GM19035 (cell line): ENCODE measurements around the gene PXDC1.
A peak's percentile ranks its signal among the peaks of the same experiment; 100 is the strongest.

ENCODE experiments used
- ATAC-seq: cut with Tn5 transposase; IDR thresholded peaks from one replicate; pipeline ENCODE4 v1.9.1; 2021; ENCODE audit not compliant: unreplicated experiment

Gene PXDC1, protein sequence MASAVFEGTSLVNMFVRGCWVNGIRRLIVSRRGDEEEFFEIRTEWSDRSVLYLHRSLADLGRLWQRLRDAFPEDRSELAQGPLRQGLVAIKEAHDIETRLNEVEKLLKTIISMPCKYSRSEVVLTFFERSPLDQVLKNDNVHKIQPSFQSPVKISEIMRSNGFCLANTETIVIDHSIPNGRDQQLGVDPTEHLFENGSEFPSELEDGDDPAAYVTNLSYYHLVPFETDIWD

DNA sequence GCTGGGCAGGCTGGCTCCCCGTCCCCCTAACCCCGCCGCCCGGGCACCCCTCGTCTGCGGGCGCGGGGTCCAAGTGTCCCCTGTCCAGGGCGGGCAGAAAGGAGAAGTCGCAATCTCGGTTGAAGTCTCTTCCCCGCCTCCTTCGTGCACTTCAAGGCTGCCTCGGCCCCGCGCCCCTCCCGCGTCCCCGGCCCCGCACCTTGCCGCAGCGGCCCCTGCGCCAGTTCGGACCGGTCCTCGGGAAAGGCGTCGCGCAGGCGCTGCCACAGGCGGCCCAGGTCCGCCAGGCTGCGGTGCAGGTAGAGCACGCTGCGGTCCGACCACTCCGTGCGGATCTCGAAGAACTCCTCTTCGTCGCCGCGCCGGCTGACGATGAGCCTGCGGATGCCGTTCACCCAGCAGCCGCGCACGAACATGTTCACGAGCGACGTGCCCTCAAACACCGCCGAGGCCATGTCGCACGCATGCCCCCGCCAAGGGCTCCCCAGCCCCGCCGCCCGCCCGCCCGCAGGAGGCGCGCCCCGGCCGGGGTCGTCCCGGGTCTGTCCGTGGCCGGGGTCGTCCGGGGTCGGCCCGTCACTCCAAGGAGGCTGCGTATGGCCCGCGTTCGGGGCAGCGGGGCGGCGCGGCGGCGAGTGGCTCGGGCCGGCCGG is at the start of gene PXDC1:
PXDC1 (minus strand) TSS at position 637 of the 653 bp plus-strand sequence; CDS start at position 455, 182 bp downstream.
- ATAC-seq, result peak; percentile 22

DNA sequence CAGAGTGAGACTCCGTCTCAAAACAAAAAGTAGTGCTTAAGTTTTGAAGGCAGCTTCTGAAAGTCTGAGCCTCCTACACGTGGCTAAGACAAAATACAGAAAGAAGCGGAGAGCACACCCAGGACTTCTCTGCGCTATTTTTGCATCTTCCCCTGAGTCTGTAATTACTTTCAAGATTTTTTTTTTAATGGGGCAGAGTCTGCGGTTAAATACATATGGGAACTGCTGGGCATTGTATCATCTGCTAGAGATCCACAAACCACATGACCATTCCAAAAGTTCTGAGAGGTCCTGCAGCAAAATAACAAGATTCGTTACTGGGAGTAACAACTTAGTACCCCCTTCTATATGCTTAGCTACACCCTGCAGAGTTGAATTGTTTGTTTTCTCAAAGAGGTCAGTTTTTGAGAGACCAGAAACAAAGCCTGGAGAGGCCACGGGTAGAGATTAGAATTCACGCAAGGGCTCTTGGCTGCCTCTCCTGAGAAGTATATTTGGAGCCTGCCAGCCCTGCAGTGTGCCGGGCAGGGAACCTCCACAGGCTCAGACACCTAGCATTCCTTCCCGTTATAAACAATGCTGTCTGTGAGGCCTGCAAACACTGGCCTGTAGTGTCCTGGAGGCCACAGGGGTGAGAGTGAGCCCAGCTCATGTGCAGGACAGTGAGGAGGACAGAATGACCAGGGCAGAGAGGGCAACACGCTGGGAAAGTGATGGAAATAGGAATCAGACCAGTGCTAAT is 49.5 kb upstream of the PXDC1 start:
- no peak for ATAC-seq

DNA sequence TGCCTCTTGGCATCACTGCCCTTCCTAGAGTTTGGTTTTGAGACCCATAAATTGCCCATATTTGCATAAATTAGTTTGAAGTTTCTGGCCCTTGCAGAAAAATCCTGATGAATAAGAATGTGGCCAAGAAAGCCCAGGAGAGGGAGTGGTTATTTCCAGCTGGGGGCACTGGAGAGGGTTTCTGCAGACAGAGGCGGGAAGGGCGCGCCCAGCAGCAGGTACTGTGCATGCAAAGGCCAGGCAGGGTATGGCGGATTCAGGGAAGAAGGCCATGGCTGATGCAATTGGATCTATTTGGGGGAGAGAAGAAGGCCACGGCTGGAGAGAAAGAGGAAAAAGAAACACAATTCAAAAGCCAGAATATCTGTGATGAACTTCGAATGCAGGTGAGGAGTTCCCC is 48.2 kb upstream of the PXDC1 start:
- ATAC-seq, result no peak

DNA sequence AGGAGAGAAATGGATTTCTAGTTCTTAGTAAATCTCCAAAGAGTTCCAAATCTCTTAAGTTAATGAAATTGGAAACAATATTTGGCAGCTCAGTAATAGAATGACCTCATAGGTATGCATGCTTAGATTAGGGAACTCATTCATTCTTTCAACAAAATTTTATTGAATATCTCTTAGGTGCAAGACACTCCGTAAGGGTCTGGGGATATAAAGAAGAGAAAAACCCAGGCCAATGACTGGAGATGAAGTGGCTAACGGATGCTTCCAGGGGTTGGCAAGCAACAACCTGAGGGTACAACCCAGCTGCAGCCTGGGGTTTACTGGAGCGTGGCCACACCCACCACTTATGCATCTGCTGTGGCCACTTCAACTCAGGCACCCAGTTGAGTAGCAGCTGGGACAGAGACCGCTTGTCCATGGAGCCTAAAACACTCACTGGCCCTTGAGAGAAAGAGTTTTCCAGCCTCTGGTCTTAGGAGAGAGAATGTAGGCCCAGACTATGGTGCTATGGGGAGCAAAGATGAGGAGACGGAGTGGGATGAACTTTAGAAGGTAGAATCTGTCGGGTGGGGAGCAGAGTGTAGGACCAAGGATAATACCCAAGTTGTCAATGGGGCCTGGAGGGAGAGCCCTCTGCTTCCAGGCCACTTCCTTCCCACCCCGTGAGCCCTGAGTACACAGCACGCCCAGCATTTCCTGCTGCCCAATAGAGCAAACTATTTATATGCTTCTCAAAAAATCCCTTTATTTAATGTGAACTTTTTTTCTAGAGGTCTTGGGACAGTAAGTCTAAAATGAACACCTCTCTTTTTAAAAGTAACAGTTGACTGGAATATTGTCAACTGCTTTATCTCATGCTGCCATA is 46.8 kb upstream of the PXDC1 start:
- ATAC-seq, result no peak

DNA sequence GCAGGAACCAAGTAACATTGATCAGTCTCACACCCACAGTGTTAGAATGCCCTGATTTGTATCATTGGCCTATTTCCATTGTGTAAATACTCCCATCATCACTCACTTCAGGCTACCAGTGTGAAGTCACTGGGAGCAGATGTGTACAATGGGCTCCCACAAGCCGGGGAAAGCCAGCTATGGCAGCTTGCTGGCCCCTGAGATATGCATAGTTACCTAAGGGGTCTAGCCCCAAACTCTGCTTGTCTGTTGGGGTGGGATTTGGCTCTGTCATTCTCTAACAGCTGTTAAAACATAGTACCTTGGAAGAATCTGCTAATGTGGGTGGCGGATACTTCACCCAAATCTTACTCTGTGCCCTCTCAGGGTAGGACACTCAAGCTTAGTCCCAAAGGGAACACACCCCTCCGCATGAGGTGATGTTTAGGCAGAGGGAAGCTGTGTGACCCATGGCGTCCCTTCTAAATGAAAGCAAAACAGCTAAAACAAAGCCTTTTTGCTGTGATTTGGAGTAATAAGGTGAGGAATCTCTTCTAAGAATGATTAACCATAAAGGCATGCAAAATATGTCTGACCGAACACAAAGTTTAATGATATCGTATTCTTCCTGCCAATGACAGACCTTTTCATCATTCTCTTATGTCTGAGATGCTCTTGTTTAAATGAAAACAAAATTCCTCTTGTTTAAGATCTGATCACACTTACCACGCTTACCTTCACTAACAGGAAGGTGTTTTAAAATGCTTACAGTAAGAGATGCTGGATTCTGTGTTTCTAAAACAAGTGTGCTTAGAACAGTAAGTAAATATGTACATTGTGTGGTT is 45.9 kb upstream of the PXDC1 start:
- ATAC-seq, result no peak

DNA sequence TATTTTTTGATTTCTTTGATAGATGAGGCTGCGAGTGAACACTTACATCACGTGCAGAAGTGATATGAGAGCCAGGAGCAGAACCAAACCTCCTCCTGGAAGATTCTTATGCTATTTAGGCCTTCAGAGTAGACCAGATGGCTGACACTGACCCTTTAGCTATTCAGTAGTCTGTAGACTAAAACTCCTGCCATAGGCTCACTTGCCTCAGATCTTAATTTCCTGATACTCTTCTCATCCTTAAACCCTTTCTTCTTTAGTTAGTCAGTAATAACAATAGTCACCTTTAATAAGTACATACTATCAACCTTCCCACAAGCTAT is 45.2 kb upstream of the PXDC1 start:
- ATAC-seq, result no peak

DNA sequence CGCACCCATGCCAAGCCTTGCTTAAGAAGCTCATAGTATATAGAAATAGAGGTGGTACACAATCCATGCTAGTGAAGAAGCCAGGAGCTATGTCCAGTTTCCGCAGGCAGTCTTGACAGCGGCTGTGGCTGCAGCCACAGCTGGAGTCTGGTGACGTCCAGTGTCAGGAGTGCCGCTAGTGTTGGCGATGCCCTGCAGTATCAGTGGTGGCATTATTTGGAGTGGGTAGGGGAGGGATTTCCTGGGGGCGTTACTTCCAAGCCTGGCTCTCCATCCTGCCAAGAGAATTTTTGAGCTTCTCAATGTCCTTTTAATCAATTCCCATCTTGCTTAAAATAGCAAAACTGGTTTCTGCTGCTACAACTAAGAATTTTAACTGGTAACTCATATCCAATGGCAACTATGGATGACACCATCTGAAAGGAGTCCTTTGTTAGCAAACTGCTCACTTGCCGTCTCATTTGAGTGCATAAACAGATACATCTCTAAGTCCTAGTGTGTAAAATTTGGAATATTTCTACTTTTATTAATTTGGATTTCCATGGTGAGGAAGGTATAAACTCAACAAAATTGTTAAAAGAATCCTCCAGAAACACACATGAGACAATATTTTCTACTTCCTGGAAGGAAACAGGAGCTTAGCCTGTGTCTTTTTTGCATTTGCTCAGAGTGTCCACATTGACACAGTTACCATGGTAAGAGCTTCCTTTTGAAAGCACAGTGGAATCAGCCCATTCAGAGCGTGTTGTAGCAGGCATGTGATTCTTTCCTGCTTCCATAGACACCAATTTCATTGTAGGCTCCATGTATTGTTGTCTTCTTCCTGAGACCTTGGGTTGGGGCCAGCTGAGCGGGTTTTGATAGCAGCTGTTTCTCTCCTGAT is 44.6 kb upstream of the PXDC1 start:
- no peak for ATAC-seq

DNA sequence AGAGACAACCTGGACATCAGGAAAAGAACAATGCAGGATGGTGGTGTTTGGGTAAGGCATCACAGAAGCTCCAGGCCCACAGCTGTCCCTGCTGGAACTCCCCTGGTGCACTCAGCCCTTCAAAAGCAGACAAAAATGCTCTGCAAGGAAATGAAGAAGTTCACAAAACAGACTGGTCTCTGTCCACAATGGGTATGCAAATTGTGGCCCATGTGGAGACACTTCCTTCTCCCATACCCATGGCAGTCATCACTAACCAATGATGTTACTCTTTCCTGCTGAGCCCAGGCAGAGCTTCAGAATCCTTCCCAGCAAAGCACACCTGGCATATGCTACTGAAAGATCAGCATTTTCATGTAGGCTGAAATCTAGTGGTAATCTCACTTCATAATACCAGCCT is 42.6 kb upstream of the PXDC1 start:
- peak; percentile 71 for ATAC-seq

DNA sequence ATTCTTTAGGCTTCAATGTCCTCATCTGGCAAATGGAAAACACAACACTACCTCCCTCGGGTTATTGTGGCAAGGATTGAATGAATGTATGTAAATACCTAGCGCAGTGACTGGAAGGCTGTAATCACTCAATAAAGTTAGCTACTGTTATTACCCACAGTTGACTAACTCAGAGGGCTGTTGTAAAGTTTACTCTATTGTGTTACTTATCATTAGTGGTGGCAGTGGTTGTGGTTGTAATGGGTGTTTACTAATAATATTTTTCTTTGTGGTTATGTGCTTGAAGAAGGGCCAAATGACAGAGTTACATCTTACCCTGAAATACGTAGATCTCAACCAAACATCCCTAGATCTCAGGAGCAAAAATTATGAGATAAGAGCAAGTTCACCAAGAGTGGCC is 42.0 kb upstream of the PXDC1 start:
- peak; percentile 12 for ATAC-seq

DNA sequence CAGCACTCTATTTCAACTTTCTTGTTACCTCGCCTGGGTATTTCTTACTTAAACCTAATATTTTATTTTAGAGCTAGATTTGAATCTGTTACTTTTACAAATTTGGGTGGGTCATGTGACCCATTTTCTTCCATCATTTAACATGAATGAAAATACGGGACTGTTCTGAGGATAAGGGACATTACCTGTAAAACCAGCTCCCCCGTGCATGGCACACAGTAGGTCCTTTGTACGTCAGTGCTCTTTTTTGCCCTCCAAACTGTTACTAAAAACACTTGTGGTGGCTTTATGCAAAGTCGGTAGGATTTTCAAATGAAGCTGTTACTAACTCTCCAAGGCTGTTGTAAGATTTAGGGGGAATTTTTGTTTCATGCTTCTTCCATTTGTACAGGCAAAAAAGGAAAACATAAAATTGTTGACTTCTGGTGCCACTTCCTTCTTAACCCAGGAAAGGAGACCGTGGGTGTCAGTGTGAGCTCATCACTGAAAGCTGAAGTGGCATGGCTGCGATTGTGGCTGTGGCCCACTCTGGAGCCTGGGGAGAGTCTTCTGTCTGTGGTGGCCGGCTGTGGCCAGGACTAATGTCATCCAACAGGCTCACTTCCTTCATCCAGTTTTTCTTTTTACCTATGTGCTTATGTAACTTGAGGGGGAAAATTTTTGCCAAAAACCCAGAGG is 40.2 kb upstream of the PXDC1 start:
- no peak for ATAC-seq

DNA sequence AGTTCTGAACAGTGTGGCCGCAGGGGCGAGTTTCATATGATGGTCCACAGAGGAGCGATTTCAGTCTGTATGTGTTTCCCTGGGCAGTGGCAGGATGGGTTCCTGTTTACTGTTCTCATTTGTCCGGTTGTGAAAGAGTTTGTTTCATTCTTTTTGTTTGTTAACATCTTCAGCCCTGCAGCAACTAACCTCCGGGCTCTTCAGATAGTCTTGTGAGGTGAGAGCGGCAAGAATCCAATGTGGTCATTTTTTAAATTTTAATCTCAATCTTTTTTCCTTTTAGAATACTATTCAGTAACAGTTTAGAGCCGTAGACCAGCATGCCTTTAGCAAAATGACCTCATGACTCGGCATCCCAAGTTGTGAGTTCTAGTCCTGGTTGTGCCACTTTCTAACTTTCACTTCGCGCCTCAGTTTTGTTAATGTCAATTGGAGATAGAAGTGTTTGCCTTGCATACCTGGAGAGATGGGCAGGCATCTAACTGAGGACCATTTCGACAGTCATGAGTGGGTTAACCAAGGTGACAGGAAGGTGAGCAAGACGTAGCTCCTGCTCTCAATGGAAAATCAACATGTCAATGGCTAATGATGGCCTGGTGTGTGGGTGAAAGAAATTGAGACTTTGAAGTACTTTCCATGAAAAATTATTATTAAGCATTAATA is 38.5 kb upstream of the PXDC1 start:
- no peak for ATAC-seq

DNA sequence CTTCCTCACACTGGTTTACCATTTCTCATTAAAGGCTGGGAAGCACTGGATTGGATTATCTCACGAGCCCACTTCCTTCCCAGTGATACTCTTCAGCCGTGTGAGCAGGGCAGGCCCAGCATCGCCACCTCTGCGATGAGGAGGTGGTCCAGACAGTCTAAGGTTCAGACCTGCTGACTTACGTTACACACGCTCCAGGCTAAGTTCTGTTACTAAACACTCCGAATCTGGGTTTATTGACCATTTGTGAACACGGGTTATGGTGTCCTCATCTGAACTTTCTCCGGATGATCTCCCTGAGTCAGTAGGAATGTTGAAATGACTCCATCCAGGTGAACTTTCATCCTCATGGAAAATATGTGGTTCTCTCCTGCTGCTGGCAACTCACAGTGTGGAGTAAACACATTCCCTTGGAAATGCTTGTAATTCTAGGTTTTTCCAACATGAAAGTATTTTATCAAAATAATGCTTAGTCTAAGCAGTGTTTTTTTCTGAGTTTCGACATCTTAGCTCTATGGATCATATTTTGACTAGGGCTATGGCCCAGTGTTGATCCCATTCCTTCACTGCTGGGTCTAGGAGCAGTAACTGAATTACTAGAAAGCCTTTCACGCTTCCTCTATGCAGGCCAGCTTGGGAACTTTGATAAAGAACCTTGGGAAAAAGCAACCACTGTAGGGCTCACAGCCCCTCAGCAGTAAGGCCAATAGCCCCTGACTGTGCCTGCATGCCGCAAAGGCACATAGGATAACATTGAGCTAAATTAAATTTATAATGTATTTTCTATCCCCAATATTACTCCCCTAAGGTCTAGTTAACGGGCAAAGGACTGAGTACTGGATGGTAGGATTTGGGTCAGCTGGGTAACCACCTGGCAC is 37.7 kb upstream of the PXDC1 start:
- ATAC-seq, result no peak

DNA sequence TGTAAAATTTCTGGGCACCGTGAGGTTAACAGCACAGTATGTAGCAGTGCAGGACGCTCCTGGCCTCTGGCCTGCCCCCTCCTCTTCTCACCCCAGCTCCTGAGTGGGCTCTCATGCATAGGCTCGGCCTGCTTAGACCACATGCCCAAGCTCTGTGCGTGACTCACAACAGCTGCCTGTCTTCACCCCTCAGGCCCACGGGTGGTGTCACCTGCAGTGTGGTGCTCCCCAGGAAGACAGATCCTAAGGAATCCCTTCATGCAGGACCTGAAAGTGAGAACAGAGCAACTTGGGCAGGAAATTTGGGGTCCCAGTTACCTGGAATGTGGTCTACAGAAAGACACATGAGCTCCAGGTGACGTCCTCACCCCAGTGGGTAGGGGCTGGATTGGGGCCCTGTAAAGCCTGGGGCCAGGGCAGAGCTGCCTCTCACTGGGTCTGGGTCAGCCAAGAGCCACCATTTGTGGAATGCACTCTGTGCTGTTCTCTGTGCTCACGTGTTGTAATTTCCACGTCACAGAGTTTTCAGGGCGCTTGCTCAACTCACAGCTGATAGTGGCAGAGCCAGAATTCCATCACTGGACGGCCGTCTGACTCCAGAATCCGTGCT is 37.0 kb upstream of the PXDC1 start:
- no peak for ATAC-seq

DNA sequence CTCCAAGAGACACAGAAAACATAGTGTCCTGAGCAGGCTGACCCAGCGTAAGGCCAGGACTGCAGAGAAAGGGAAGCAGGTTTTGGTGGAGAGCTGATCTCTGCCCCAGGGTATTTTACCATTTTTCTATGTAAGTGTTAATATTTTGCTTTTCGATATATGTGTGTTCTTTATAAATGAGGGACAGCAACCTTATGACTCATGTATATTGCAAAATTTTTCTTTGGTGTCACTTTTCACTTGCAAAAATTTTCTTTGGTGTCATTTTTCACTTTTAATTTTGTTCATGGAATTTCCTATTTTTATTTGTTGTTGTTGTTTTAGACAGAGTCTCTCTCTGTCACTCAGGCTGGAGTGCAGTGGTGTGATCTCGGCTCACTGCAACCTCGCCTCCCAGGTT is 34.6 kb upstream of the PXDC1 start:
- ATAC-seq, result no peak

DNA sequence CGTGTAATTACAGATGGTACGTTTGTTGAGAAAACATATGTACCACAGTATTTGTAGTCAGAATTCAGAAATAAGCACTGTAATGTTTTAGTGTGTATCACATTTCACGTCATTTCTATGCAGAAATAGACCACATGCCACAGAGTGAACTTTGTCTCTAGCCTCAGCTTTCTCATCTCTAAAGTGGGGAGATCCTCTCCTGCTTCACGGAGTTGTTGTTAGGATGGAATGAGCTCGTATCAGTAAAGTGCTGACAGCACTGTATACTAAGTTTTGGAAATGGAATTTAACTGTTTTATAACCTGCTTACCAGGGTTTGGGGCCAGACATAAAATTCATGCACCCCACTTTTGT is 34.2 kb upstream of the PXDC1 start:
- no peak for ATAC-seq

DNA sequence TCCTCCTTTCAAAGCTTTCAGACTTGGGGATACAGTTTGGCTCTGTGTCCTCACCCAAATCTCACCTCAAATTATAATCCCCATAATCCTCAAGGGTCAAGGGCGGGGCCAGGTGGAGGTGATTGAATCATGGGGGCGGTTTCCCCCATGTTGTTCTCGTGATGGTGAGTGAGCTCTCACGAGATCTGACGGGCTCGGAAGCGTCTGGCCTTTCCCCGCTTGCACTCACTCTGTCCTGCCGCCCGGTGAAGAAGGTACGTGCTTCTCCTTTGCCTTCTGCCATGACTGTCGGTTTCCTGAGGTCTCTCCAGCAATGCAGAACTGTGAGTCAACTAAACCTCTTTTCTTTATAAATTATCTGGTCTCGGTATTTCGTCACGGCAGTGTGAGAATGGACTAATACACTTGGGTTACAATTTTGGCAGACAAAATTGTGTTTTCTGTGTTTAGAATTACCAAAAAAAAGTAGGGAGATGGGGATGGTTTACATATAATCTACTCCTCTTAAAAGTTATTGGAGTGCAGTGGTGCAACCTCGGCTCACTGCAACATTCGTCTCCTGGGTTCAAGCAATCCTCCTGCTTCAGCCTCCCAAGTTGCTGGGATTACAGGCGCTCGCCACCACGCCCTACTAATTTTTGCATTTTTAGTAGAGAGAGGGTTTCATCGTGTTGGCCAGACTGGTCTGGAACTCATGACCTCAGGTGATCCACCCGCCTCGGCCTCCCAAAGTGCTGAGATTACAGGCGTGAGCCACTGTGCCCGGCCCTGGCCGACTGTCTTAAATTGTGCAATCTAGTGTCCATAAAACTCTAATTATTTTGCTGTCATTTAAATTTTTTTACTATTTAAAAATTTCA is 33.6 kb upstream of the PXDC1 start:
- no peak for ATAC-seq
